Hematopoietic multipotent progenitor cell (in vitro differentiated cells): ENCODE results near the gene CDC42. TPM values are rescaled to one million over a fixed set of nuclear protein-coding genes. Genes with fewer than 3 reads are reported as not detected.

ENCODE experiments used
- DNase-seq, 3 donors: peaks; one replicate each; pipeline ENCODE4 v3.0.0-alpha.2; 2011 to 2015; ENCODE audit warnings: low read depth in 2 of 3, low spot score in 2 of 3
- total RNA-seq: library from RNA; depleted of rRNA; stranded (reverse); fragments of >200 nt; gene quantifications from one replicate; pipeline ENCODE4 v1.2.3, GENCODE V29; 2012

CDC42 gene
- total RNA-seq, 1 donor = 160 TPM

- no peak for DNase-seq
These were observed 12.4 kb downstream of the CDC42 start for GRCh38 chr1:22064751-22065402.

DNA sequence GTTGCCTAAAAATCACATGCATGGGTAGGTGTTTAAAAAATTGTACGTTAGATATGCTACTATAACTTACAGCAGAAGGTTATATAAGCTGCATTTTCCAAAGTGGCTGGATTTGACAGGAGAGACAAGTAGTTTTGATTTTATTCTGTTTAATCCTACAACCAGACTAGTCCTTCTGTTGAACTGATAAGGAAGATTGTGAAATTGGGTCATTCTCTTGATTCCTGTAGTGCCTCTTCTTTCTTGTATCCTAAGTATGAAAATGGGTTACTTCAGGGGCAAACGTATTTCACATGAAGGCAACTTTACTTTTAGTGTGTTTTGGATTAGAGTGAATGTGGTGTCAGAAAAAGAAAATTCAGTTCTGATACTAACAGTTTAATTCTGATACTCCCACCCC is 19.0 kb downstream of the CDC42 start:
- no peak for DNase-seq

- peak in 1 of 3 donors; percentile 28 for DNase-seq
These were observed 22.3 kb downstream of the CDC42 start for GRCh38 chr1:22074803-22075202.

DNA sequence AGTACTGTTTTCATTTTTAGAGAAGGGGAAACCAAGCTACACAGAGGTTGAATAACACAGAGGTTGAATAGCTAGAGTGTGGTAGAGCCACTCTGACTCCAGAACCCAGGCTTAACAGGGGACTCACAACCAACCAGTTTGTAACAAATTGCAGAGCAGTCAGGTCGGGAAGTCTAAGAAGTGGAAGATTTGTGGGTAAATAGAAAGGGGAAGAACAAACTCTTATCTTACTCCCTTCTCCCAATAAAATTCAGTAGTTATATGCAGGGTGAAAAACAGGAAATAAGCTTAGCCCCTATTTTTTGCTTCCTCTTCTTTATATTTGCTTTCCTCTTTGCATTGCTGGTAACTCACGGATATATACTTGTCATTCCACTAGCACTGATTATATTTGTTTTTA is 23.2 kb downstream of the CDC42 start:
- peak in 1 of 3 donors; percentile 37 for DNase-seq

- DNase-seq = no peak
These were observed 23.8 kb downstream of the CDC42 start for GRCh38 chr1:22076346-22076745.

DNA sequence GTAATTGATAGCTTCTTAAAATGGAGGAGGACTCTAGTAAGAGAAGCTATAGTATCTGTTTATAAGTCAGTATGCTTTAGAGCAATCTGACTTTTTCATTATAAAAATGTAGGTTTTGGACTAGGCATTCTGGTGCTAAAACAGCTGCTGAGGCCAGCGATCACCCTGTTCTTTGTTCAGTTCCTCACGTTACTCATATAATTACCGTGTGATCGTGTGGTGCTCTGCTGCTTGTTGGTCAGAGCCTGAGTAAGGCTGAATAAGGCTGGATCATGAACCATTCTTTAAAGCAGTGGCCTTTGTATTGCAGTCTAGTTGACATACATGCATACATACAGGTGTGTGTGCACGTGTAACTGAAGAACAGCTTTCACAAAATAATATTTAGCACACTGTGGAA is 25.2 kb downstream of the CDC42 start:
- no peak for DNase-seq

DNA sequence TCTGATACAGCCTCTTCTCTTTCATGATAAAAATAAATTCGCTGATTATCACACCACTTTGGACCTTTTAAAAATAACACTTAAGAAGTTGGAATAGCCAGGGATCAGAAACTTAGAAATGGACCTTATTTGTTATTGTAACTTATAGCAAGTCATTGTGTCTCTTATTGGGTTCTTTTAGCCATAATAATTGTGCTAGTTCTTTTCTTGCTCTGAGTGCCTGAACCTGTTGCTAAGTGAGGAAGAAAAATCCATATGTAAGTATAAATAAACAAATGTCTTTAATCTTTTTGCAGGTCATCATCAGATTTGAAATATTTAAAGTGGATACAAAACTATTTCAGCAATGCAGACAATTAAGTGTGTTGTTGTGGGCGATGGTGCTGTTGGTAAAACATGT is 25.6 kb downstream of the CDC42 start:
- no peak for DNase-seq

DNA sequence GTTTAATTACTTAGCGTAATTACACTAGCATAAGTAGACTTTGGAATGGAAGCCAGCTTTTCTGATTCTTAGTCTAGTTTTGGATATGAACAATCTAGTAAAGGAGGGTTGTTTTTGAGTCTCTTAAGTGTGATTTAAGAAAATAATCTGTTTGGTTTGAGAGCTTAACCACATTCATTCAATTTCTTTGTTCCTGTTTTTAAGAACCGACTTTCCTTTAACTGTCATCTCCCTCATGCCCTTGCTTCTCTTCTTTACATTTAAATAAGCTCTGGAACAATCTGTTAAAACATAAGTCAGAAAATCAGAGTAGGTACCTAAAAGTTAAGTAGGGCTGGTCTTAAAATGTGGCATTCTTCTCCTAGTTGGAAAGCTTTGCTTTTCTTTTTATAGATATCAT is 27.7 kb downstream of the CDC42 start:
- DNase-seq = peak in 1 of 3 donors; percentile 44

DNA sequence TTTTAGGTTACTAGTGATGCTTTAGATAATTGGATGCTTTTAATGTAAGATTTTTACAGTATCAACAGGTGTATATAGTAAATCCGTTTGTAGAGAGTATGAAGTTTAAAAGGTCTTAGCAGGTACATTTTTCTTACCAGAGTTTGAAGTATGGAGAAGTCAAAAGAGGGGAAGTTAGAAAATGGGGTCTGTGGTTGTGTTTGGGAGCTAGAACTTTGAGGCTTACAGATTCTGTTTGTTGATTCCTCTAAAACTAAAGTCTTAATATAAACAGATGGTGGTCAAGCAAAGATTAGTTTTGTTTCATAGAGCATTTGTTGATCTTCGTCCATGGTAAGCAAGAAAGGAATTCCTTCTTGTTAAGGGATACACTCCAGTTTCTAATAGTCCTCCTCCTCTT is 35.8 kb downstream of the CDC42 start:
- peak in 1 of 3 donors; percentile 35 for DNase-seq

GRCh38 chr1:22089134-22089571 is 36.6 kb downstream of the CDC42 start:
- DNase-seq = no peak

GRCh38 chr1:22089787-22090186 is 37.3 kb downstream of the CDC42 start:
- no peak for DNase-seq

DNA sequence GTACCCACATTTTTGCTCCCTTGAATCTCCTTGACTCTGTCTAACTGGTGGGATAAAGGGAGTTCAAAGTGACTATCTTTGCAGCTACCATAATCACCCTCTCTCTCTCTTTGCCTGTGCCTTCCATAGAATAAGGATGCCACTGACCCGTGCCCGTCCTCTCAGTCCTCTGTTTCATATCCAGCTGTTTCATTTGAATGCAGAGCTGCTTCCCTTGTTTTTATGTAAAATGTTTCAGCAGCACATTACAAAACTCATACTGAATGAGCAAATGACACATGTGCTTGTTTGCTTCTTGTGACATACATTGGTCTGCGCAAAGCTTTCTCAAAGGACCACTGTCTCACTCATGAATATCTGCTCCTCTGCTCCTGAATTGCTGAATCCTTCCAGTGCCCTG is 38.4 kb downstream of the CDC42 start:
- no peak for DNase-seq

DNA sequence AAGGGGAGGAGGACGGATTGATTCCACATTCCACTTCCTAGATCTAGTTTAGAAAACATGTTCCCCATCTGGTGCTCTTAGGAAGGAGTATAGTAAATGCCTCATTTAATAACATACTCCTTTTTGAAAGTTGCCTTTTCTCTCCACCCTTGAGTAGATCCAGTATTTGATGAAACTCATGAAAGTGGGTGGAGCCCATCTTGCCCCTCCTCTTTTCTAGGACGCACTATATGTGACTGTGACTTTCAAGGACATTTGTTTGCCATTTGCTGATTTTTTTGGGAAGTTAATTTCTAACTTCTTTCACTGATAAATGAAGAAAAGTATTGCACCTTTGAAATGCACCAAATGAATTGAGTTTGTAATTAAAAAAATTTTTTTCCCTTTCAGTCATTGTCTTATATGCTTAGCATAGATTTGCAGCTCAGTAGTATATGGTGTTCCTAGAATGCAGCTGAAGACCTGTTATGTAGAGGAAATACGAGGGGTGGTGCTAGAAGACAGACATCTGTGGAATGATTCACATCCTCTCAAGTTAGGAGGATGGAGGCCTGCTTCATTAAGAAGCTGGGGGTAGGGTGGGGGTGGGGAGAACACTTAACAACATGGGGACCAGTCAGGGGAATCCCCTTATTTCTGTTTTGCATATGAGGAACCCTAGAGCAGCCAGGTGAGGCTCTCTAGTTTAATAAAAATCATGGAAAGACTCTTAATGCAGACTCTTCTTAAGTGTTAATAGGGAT is 39.7 kb downstream of the CDC42 start:
- peak in 2 of 3 donors; percentile 78 to 81 for DNase-seq

GRCh38 chr1:22093513-22093912 is 41.0 kb downstream of the CDC42 start:
- no peak for DNase-seq

DNA sequence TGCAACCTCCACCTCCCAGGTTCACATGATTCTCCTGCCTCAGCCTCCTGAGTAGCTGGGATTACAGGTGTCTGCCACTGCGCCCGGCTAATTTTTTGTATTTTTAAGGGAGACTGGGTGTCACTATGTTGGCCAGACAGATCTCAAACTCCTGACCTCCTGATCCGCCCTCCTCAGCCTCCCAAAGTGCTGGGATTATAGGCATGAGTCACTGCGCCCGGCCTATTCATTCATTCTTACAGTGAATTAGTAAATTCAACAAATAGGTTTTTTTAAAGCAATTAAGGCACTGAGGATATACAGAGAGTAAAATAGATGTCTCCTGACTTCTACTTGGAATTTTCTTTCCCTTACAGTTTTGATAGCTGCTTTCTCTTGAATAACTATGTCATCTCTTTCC is 43.5 kb downstream of the CDC42 start:
- DNase-seq = no peak

GRCh38 chr1:22096463-22096862 is 44.0 kb downstream of the CDC42 start:
- DNase-seq = no peak

DNA sequence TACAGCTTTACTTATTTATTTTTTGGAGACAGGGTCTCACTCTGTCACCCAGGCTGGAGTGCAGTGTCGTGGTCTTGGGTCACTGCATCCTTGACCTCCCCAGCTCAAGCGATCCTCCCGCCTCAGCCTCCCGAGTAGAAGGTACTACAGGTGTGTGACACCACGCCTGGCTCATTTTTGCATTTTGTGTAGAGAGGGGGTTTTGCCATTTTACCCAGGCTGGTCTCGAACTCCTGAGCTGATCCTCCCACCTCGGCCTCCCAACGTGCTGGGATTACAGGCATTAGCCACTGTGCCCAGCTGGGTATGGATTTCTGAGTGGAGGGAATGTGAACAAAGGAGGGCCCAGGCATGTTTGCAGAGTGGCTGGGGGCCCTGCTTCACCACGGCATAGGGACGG is 46.2 kb downstream of the CDC42 start:
- no peak for DNase-seq

DNA sequence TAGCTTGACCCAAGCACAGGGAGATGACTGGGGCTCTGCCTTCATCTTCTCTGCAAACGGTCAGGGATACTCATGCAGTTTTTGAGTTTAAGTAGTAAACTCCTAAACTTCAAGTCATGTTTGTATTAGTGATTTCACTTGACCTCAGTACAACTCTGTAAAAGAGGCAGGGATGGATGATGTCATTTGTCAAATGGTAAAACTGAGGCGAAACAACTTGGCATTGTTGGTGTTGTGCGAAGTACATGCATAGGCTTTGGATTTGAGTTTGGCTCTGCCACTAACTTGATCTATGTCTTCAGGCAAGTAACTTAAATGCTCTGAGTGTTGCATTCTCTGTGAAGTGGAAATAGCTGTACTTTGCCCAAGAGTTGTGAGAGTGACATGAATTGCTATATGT is 47.7 kb downstream of the CDC42 start:
- DNase-seq = no peak

DNA sequence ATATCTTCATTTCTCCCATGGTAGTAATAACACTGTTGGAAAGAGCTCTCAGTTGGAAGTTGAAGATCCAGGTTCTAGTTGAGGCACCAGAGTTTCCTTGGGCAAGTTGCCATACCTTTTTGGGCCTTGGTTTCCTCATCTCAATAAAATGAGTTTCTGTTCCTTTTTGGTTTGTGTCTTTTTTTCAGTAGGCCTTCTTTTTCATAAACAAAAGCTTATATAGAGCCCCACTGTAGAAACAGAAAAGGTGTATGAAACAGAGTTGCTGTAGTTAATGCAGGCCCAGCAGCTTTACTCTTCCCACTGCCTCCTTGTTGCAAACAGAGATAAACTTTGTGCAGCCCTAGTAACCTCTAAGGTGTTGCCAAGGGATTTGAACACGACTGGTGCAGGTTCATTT is 48.7 kb downstream of the CDC42 start:
- no peak for DNase-seq

DNA sequence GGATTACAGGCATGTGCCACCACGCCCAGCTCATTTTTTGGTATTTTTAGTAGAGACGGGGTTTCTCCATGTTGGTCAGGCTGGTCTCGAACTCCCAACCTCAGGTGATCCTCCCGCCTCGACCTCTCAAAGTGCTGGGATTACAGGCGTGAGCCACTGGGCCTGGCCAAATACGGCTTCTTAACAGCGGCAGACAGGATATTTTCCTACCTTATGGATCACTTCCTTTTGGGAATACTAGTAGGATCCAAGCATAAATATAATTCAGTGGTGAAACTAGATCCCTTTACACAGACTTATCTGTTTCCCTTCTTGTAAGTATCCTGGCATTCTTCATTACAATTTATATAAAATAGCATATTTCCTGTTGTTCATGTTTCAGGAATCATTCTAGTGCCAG is 49.5 kb downstream of the CDC42 start:
- DNase-seq = no peak

DNA sequence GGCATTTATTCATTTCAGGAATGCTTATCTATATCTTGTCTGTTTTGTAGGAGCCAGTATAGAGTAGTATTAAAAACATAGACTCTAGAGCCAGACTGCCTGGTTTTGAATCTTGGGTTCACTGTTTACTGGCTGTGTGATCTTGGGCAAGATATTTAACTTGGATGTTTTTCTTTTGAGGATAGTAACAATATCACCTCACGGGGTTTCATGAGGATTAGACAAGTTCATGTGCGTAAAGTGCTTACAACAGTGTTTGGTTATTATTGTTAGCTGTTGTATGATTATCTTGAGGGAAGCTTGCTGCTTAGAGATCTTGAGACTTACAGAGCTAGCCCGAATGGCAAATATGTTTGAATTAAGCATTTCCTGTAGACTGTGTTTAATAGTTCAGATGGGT is 50.2 kb downstream of the CDC42 start:
- no peak for DNase-seq

- no peak for DNase-seq
These were observed 51.6 kb downstream of the CDC42 start for GRCh38 chr1:22104094-22104493.
